A549 treated with ZK216348 at 1 μM for 4 hours (cell line): Measurements from ENCODE around the gene UPK3A. TPM values are rescaled to one million over a fixed set of nuclear protein-coding genes. Genes with fewer than 3 reads are reported as not detected.

ENCODE experiments used
- total RNA-seq: library from RNA; stranded (reverse); fragments of 200-300 nt; extraction: Qiagen RNA extraction; gene quantifications from 5 replicates; pipeline ENCODE4 v1.2.3, GENCODE V29; 2022; ENCODE audit warnings: low read depth

The UPK3A gene
- total RNA-seq, result not detected in 5 replicates

GRCh38 chr22:45284705-45285262, at the start of gene UPK3A:
UPK3A (plus strand) TSS chr22:45284949; CDS start chr22:45285014, 65 bp downstream.

GRCh38 chr22:45240810-45241631, 43.7 kb upstream of the UPK3A start, which contains the start of gene KIAA0930:
KIAA0930 (minus strand) TSS chr22:45240894; CDS start chr22:45240703, 191 bp downstream.

GRCh38 chr22:45309422-45310227, 24.9 kb downstream of the UPK3A start, which contains the start of gene FAM118A:
FAM118A (plus strand) TSS chr22:45309934; CDS start chr22:45322380, 12,446 bp downstream.

Other genes with a start within 250 kb of the UPK3A start
- gene NUP50, start 121.0 kb upstream of the UPK3A start, total RNA-seq, result 24.3 to 34.5 TPM (median 32.1 TPM) in 5 replicates
- gene KIAA0930, start 44.1 kb upstream of the UPK3A start, total RNA-seq, result 59.1 to 89.0 TPM (median 86.6 TPM) in 5 replicates
- 10.8 to 13.8 TPM (median 12.7 TPM) in 5 replicates for gene FAM118A, start 25.0 kb downstream of the UPK3A start, total RNA-seq
- gene SMC1B, start 128.7 kb downstream of the UPK3A start, total RNA-seq, result not detected in 5 replicates
- 1.7 to 2.8 TPM (median 2.6 TPM) in 5 replicates for gene RIBC2, start 128.7 kb downstream of the UPK3A start, total RNA-seq
- gene FBLN1, start 217.9 kb downstream of the UPK3A start, total RNA-seq, result 27.7 to 58.9 TPM (median 50.1 TPM) in 5 replicates